MCF 10A (cell line): ENCODE results near the gene SIX1. TPM values are rescaled to one million over a fixed set of nuclear protein-coding genes. Genes with fewer than 3 reads are reported as not detected.

ENCODE experiments used
- BruUV-seq: library from RNA; stranded (reverse); fragments of 400-500 nt; replicated peaks from 2 replicates; lab custom pipeline; 2021; lab: Mats Ljungman, UMichigan
- CTCF ChIA-PET: fragments of 300-600 bp; sonication (Branson Sonifier 250); formaldehyde crosslinking; extraction: SDS; loops from one replicate; lab custom pipeline; 2021; ENCODE audit warnings: antibody characterized with exemption, inconsistent platforms; lab: Yijun Ruan, JAX
- POLR2A ChIA-PET: fragments of 300-600, 350-650 bp; sonication (Branson Sonifier 250); formaldehyde crosslinking; extraction: SDS; loops from one replicate; lab custom pipeline; 2020; ENCODE audit warnings: antibody characterized with exemption, inconsistent platforms; lab: Yijun Ruan, JAX
- DNase-seq: peaks from one replicate; pipeline ENCODE4 v3.0.0-alpha.2; 2018; ENCODE audit not compliant: unreplicated experiment
- H3K27ac Mint-ChIP-seq: one replicate; pipeline ENCODE4 v1.8.0; 2022; ENCODE audit warnings: mild to moderate bottlenecking, low read depth, mixed read lengths; ENCODE audit not compliant: unreplicated experiment
- H3K27me3 Mint-ChIP-seq: one replicate; pipeline ENCODE4 v1.8.0; 2022; ENCODE audit warnings: mixed read lengths; ENCODE audit not compliant: insufficient read depth, unreplicated experiment
- H3K36me3 Mint-ChIP-seq: one replicate; pipeline ENCODE4 v1.8.0; 2022; ENCODE audit warnings: mild to moderate bottlenecking, moderate library complexity, mixed read lengths; ENCODE audit not compliant: insufficient read depth, unreplicated experiment
- H3K4me1 Mint-ChIP-seq: one replicate; pipeline ENCODE4 v1.8.0; 2022; ENCODE audit warnings: mixed read lengths; ENCODE audit not compliant: insufficient read depth, unreplicated experiment
- H3K4me3 Mint-ChIP-seq: one replicate; pipeline ENCODE4 v1.8.0; 2022; ENCODE audit warnings: mild to moderate bottlenecking, moderate library complexity, mixed read lengths; ENCODE audit not compliant: unreplicated experiment
- H3K9me3 Mint-ChIP-seq: one replicate; pipeline ENCODE4 v1.8.0; 2022; ENCODE audit warnings: mixed read lengths; ENCODE audit not compliant: unreplicated experiment
- CTCF ChIP-seq: fragments of 200-600 bp; IDR thresholded peaks from one replicate; pipeline ENCODE4 v1.8.0; 2022; ENCODE audit warnings: antibody characterized with exemption, mild to moderate bottlenecking; ENCODE audit not compliant: unreplicated experiment
- intact Hi-C: fragments of 100-400 bp; cut with micrococcal nuclease; formaldehyde crosslinking; loops from 2 replicates; pipeline ENCODE4 v1.14.1; 2022
- total RNA-seq: library from RNA; stranded (reverse); gene quantifications from 2 replicates; pipeline ENCODE4 v1.2.3, GENCODE V29; 2022

Gene SIX1
- total RNA-seq, 1 experiment from 2014 or later = 0.33 TPM

GRCh38 chr14:60648249-60648933 lies 886 bp downstream of the SIX1 start:
- Mint-ChIP-seq H3K27ac (no peak overlapping the region), H3K9me3 (no peaks in the 10 kb centered on the region), H3K36me3 (no peaks in the 10 kb centered on the region), H3K4me3 (peak overlapping the region; percentile 75), H3K27me3 (peaks cover 3% of the 10 kb centered on the region), H3K4me1 (no peaks in the 10 kb centered on the region)
- no TSS peak for BruUV-seq
- TF ChIP-seq CTCF = no peak
- CTCF ChIA-PET = interaction anchor here (0.9 to 1.1 kb wide), 2 partner anchors 72 to 621 kb away, joined by 3 to 4 read pairs; no protein-coding TSS in a partner anchor
- no peak for DNase-seq
- intact Hi-C loops = no loop called here
- POLR2A ChIA-PET = no interaction called here

GRCh38 chr14:60647837-60648248 lies 1.4 kb downstream of the SIX1 start:
- ChIA-PET CTCF (interaction anchor here (0.9 to 1.1 kb wide), 2 partner anchors 73 to 622 kb away, joined by 3 to 4 read pairs; no protein-coding TSS in a partner anchor), POLR2A (no interaction called here)
- Mint-ChIP-seq H3K36me3 (no peaks in the 10 kb centered on the region), H3K27me3 (no peaks in the 10 kb centered on the region), H3K4me1 (no peaks in the 10 kb centered on the region), H3K4me3 (no peak overlapping the region), H3K9me3 (no peaks in the 10 kb centered on the region), H3K27ac (no peak overlapping the region)
- BruUV-seq = no TSS peak
- intact Hi-C loops = no loop called here
- DNase-seq = no peak
- no peak for TF ChIP-seq CTCF

- POLR2A ChIA-PET = no interaction called here
- H3K27ac Mint-ChIP-seq = no peak overlapping the region
- no peaks in the 10 kb centered on the region for H3K4me1 Mint-ChIP-seq
- no peaks in the 10 kb centered on the region for H3K27me3 Mint-ChIP-seq
- BruUV-seq = no TSS peak
- H3K36me3 Mint-ChIP-seq = no peaks in the 10 kb centered on the region
- no peak for TF ChIP-seq CTCF
- no peak overlapping the region for H3K4me3 Mint-ChIP-seq
- CTCF ChIA-PET = interaction anchor here (0.7 to 1.3 kb wide), 4 partner anchors 18 to 623 kb away, joined by 3 to 4 read pairs (median 3); no protein-coding TSS in a partner anchor
- no peak for DNase-seq
- H3K9me3 Mint-ChIP-seq = no peaks in the 10 kb centered on the region
- intact Hi-C loops = no loop called here
Measured at GRCh38 chr14:60647081-60647836, 2.0 kb downstream of the SIX1 start.

- Mint-ChIP-seq H3K27ac (no peak overlapping the region), H3K4me3 (no peak overlapping the region), H3K9me3 (no peaks in the 10 kb centered on the region), H3K4me1 (no peaks in the 10 kb centered on the region), H3K36me3 (no peaks in the 10 kb centered on the region), H3K27me3 (no peaks in the 10 kb centered on the region)
- DNase-seq = no peak
- intact Hi-C loops = no loop called here
- no peak for TF ChIP-seq CTCF
- CTCF ChIA-PET = interaction anchor here (0.7 to 1.6 kb wide), 4 partner anchors 14 to 550 kb away, joined by 3 to 4 read pairs (median 4); no protein-coding TSS in a partner anchor
- BruUV-seq = no TSS peak
- POLR2A ChIA-PET = interaction anchor here (0.7 kb wide), 1 partner anchor 375 kb away, joined by 3 read pairs; no protein-coding TSS in a partner anchor
Measured at GRCh38 chr14:60646226-60646818, 3.0 kb downstream of the SIX1 start.
